CD4-positive, alpha-beta T cell treated with Interleukin-2 at 100 ng/mL for 4 hours (primary cell): ENCODE results near the gene REEP6.

Source experiments
- DNase-seq: peaks from one replicate; pipeline ENCODE4 v3.0.0-alpha.2; 2020; ENCODE audit warnings: low spot score

Gene REEP6

GRCh38 chr19:1456121-1456900 lies 34.7 kb upstream of the REEP6 start:
- no peak for DNase-seq

- DNase-seq = no peak
These were observed 33.8 kb upstream of the REEP6 start for GRCh38 chr19:1457031-1457739.

- no peak for DNase-seq
These were observed 33.1 kb upstream of the REEP6 start for GRCh38 chr19:1457892-1458291.

- no peak for DNase-seq
These were observed 31.5 kb upstream of the REEP6 start for GRCh38 chr19:1459479-1459878.

- no peak for DNase-seq
These were observed 30.7 kb upstream of the REEP6 start for GRCh38 chr19:1460033-1460995.

GRCh38 chr19:1461862-1462261 lies 29.1 kb upstream of the REEP6 start:
- DNase-seq = no peak

GRCh38 chr19:1465191-1466016 lies 25.6 kb upstream of the REEP6 start:
- DNase-seq = no peak

- no peak for DNase-seq
These were observed 24.9 kb upstream of the REEP6 start for GRCh38 chr19:1466018-1466460.

GRCh38 chr19:1466461-1467214 lies 24.3 kb upstream of the REEP6 start:
- DNase-seq = no peak

- DNase-seq = no peak
These were observed 23.8 kb upstream of the REEP6 start for GRCh38 chr19:1467215-1467489.

- no peak for DNase-seq
These were observed 23.3 kb upstream of the REEP6 start for GRCh38 chr19:1467490-1468273.

GRCh38 chr19:1468274-1468820 lies 22.6 kb upstream of the REEP6 start:
- DNase-seq = no peak

GRCh38 chr19:1468821-1469254 lies 22.1 kb upstream of the REEP6 start:
- no peak for DNase-seq

- DNase-seq = no peak
These were observed 21.5 kb upstream of the REEP6 start for GRCh38 chr19:1469255-1470054.

- DNase-seq = no peak
These were observed 21.0 kb upstream of the REEP6 start for GRCh38 chr19:1470055-1470304.

GRCh38 chr19:1470305-1471009 lies 20.5 kb upstream of the REEP6 start:
- DNase-seq = peak; percentile 74

GRCh38 chr19:1471010-1471514 lies 19.9 kb upstream of the REEP6 start:
- no peak for DNase-seq

- no peak for DNase-seq
These were observed 19.3 kb upstream of the REEP6 start for GRCh38 chr19:1471515-1472160.
